Heart left ventricle (tissue), 16 donors: Measurements from ENCODE around the gene RYR3. TPM values are rescaled to one million over a fixed set of nuclear protein-coding genes. Genes with fewer than 3 reads are reported as not detected.

Experiments used
- ATAC-seq, 4 donors: fragments of 200-7000 bp; cut with Tn5 transposase; one replicate each; pipeline ENCODE4 v1.9.1; 2020 to 2022; ENCODE audit warnings: moderate library complexity in 4 of 4, mild to moderate bottlenecking in 3 of 4, moderate number of reproducible peaks in 1 of 4
- DNase-seq, 5 donors: peaks; one replicate each; pipeline ENCODE4 v3.0.0-alpha.2; 2020
- H3K27ac ChIP-seq, 12 donors: fragments of 200-600 bp; sonication (generic) in 4 of 12; one replicate each; pipeline versions ENCODE4 v1.5.0 to v1.8.0; 2016 to 2022; ENCODE audit warnings: mild to moderate bottlenecking in 2 of 12
- H3K27me3 ChIP-seq, 9 donors: fragments of 200-600 bp; sonication (generic) in 2 of 9; one replicate each; pipeline versions ENCODE4 v1.5.1 to v1.8.0; 2016 to 2022; ENCODE audit warnings: mild to moderate bottlenecking in 3 of 9
- H3K36me3 ChIP-seq, 9 donors: fragments of 200-600 bp; sonication (generic) in 2 of 9; one replicate each; pipeline versions ENCODE4 v1.5.0 to v1.8.0; 2018 to 2022; ENCODE audit warnings: mild to moderate bottlenecking in 2 of 9
- H3K4me1 ChIP-seq, 12 donors: fragments of 200-600 bp; sonication (generic) in 4 of 12; one replicate each; pipeline versions ENCODE4 v1.5.0 to v1.8.0; 2016 to 2022; ENCODE audit warnings: mild to moderate bottlenecking in 3 of 12
- H3K4me3 ChIP-seq, 12 donors: fragments of 200-600 bp; sonication (generic) in 4 of 12; one replicate each; pipeline versions ENCODE4 v1.5.0 to v1.8.0; 2017 to 2022; ENCODE audit warnings: mild to moderate bottlenecking in 9 of 12, moderate library complexity in 4 of 12
- H3K9me3 ChIP-seq, 12 donors: fragments of 200-600 bp; sonication (generic) in 4 of 12; one replicate each; pipeline versions ENCODE4 v1.5.0 to v1.8.0; 2016 to 2022; ENCODE audit warnings: mild to moderate bottlenecking in 1 of 12
- CTCF ChIP-seq, 12 donors: fragments of 200-600 bp; sonication (generic) in 4 of 12; IDR thresholded peaks; one replicate each; pipeline versions ENCODE4 v1.5.0 to v1.8.0; 2018 to 2022; ENCODE audit warnings: antibody characterized with exemption in 12 of 12, mild to moderate bottlenecking in 5 of 12
- POLR2A ChIP-seq, 2 donors: fragments of 450-650 bp; IDR thresholded peaks; one replicate each; pipeline ENCODE4 v1.6.1; 2017; ENCODE audit warnings: antibody characterized with exemption in 2 of 2, mild to moderate bottlenecking in 2 of 2, moderate library complexity in 2 of 2
- WGBS, 4 donors: extraction: QIAGEN DNeasy Blood & Tissue Kit in 2 of 4; methylation state at CpG; one replicate each; pipeline versions ENCODE4 v1.1.5 to v1.1.7; 2013 to 2018; 5-methylcytosine and 5-hydroxymethylcytosine counted together
- intact Hi-C, 10 donors: fragments of 100-400 bp; cut with DNase I; formaldehyde crosslinking; loops; one replicate each; pipeline versions ENCODE4 v1.11.1 to v1.14.2; 2022
- polyA plus RNA-seq, 2 donors: library from polyadenylated mRNA; stranded (reverse); fragments of 200-250 nt; gene quantifications; one replicate each; pipeline ENCODE4 v1.2.3, GENCODE V29; 2013
- total RNA-seq, 9 donors: library from RNA; depleted of rRNA in 2 of 9; stranded (reverse); fragments of >200 nt in 2 of 9; fragmentation: NEBNext Ultra II Directional in 3 of 9; extraction: Animal tissue kit (Norgen Biotek cat#: 25700) in 3 of 9; gene quantifications; one replicate each; pipeline versions ENCODE4 v1.1.0 to v1.2.4, GENCODE V29; 2016 to 2023
- donor health status: ischemic (EF 13 %, LVEDD 7.1; RV severe dilation, severe dysfunction).
- donor health status: healthy with polysubstance abuse.
- donor health status: DM: no; HTN: yes; CAD: no.
- donor health status: DM: no; HTN: no; CAD: no.
- donor health status: ischemic (EF 25% LVEDD 6.9; RV normal size, moderate dysfunction).
- donor health status: ischemic (EF 25% LVEDD 5.7; RV mildly dilated, moderate dysfunction).
- donor health status: healthy.
- donor health status: DM: yes; HTN: yes; CAD: no.
- donor health status: ischemic (EF 35%, LVEDD 5.7; RV mildly dilated, moderate dysfunction).
- donor health status: nonischemic (EF 11% LVEDD 7.7; RV severe dilation, severe dysfunction).
- donor health status: DM: yes; HTN: yes; CAD: no.
- donor health status: PGD.
- donor health status: ischemic (EF 29% LVEDD 5.4; RV normal size, mild dysfunction).
- donor health status: nonischemic (EF 23%, LVEDD 6.1; RV moderate dilation, normal function).

Gene RYR3
- total and polyA plus RNA-seq, 11 donors, result 0.01 to 0.35 (median 0.23) TPM; not detected in 2

GRCh38 chr15:33516563-33516962 lies 205.8 kb downstream of the RYR3 start:
- intact Hi-C loops, result no loop called here
- WGBS, 4 donors, result 63 to 78% (median 70%) methylated on average over 2 of the region's 2 CpGs
- H3K27ac ChIP-seq, result no peak overlapping the region
- H3K27me3 ChIP-seq, result peaks cover 0 to 3% (median 0%) of the 10 kb centered on the region in 9 donors
- H3K4me3 ChIP-seq, result no peak overlapping the region
- no peak for ATAC-seq
- no peaks in the 10 kb centered on the region for H3K36me3 ChIP-seq
- no peaks in the 10 kb centered on the region for H3K4me1 ChIP-seq
- H3K9me3 ChIP-seq, result no peaks in the 10 kb centered on the region
- TF ChIP-seq CTCF (IDR thresholded peaks at IDR 0.05), result no peak
- TF ChIP-seq POLR2A (IDR thresholded peaks at IDR 0.05), result no peak
- no peak for DNase-seq

- 19 to 70% (median 53%) methylated on average over 2 of the region's 2 CpGs for WGBS, 4 donors
- Histone ChIP-seq H3K4me1 (no peaks in the 10 kb centered on the region), H3K27me3 (peaks cover 0 to 3% (median 0%) of the 10 kb centered on the region in 9 donors), H3K27ac (no peak overlapping the region), H3K36me3 (no peaks in the 10 kb centered on the region), H3K4me3 (no peak overlapping the region), H3K9me3 (no peaks in the 10 kb centered on the region)
- intact Hi-C loops, result no loop called here
- ATAC-seq (no peak), DNase-seq (no peak)
- TF ChIP-seq POLR2A (IDR thresholded peaks at IDR 0.05) (no peak), CTCF (IDR thresholded peaks at IDR 0.05) (no peak)
These were observed 207.2 kb downstream of the RYR3 start for GRCh38 chr15:33517944-33518343.

- 60 to 70% (median 66%) methylated on average over 8 of the region's 8 CpGs for WGBS, 4 donors
- intact Hi-C loops, result no loop called here
- no peaks in the 10 kb centered on the region for H3K4me1 ChIP-seq
- no peak overlapping the region for H3K27ac ChIP-seq
- H3K27me3 ChIP-seq, result peaks cover 0 to 3% (median 0%) of the 10 kb centered on the region in 9 donors
- no peak overlapping the region for H3K4me3 ChIP-seq
- H3K36me3 ChIP-seq, result no peaks in the 10 kb centered on the region
- DNase-seq, result no peak
- H3K9me3 ChIP-seq, result no peaks in the 10 kb centered on the region
- no peak for ATAC-seq
- TF ChIP-seq CTCF (IDR thresholded peaks at IDR 0.05) (no peak), POLR2A (IDR thresholded peaks at IDR 0.05) (no peak)
These were observed 207.7 kb downstream of the RYR3 start for GRCh38 chr15:33518421-33518820.

GRCh38 chr15:33524274-33524673 lies 213.5 kb downstream of the RYR3 start:
- Histone ChIP-seq H3K9me3 (no peaks in the 10 kb centered on the region), H3K27ac (no peak overlapping the region), H3K4me3 (no peak overlapping the region), H3K36me3 (no peaks in the 10 kb centered on the region), H3K4me1 (no peaks in the 10 kb centered on the region), H3K27me3 (no peaks in the 10 kb centered on the region)
- ATAC-seq (no peak), DNase-seq (no peak)
- 86 to 92% (median 89%) methylated on average over 3 of the region's 3 CpGs for WGBS, 4 donors
- intact Hi-C loops, result no loop called here
- TF ChIP-seq POLR2A (IDR thresholded peaks at IDR 0.05) (no peak), CTCF (IDR thresholded peaks at IDR 0.05) (no peak)
